ENCODE data around the gene PCDHA9. TPM values are rescaled to one million over a fixed set of nuclear protein-coding genes. Genes with fewer than 3 reads are reported as not detected.

The PCDHA9 gene
- total RNA-seq, 1 donor from 2014 or later = 4.0 TPM

GRCh38 chr5:140877262-140877581, 29.0 kb downstream of the PCDHA9 start:
- no peak overlapping the region for H3K4me3 Mint-ChIP-seq
- no peak for TF ChIP-seq CTCF (IDR thresholded peaks at IDR 0.05; ENCODE audit: unreplicated experiment)
- no peak overlapping the region for H3K27ac Mint-ChIP-seq
- H3K36me3 Mint-ChIP-seq = peaks cover 67% of the 10 kb centered on the region
- peaks cover 15% of the 10 kb centered on the region for H3K4me1 Mint-ChIP-seq
- no peaks in the 10 kb centered on the region for H3K27me3 Mint-ChIP-seq (ENCODE audit: low read depth)
- no peak for DNase-seq (ENCODE audit: low spot score in 2 of 2, unreplicated experiment in 2 of 2)
- H3K9me3 Mint-ChIP-seq = peaks cover 42% of the 10 kb centered on the region

GRCh38 chr5:140881889-140882590, 33.9 kb downstream of the PCDHA9 start, which contains the start of gene PCDHA13:
Gene PCDHA13 (plus strand): TSS chr5:140882124. CDS start chr5:140882269, 145 bp downstream.
- Mint-ChIP-seq H3K36me3 (peaks cover 55% of the 10 kb centered on the region), H3K4me1 (no peaks in the 10 kb centered on the region), H3K27ac (no peak within 1 kb of the TSS), H3K27me3 (ENCODE audit: low read depth) (no peaks in the 10 kb centered on the region), H3K4me3 (no peak within 1 kb of the TSS), H3K9me3 (peaks cover 41% of the 10 kb centered on the region)
- DNase-seq (ENCODE audit: low spot score in 2 of 2, unreplicated experiment in 2 of 2) = no peak
- TF ChIP-seq CTCF (IDR thresholded peaks at IDR 0.05; ENCODE audit: unreplicated experiment) = no peak

GRCh38 chr5:140882591-140882899, 34.4 kb downstream of the PCDHA9 start:
- Mint-ChIP-seq H3K27ac (no peak overlapping the region), H3K27me3 (ENCODE audit: low read depth) (no peaks in the 10 kb centered on the region), H3K36me3 (peaks cover 57% of the 10 kb centered on the region), H3K4me3 (no peak overlapping the region), H3K4me1 (no peaks in the 10 kb centered on the region), H3K9me3 (peaks cover 45% of the 10 kb centered on the region)
- DNase-seq (ENCODE audit: low spot score in 2 of 2, unreplicated experiment in 2 of 2) = no peak
- TF ChIP-seq CTCF (IDR thresholded peaks at IDR 0.05; ENCODE audit: unreplicated experiment) = no peak

GRCh38 chr5:140883373-140883772, 35.2 kb downstream of the PCDHA9 start:
- H3K36me3 Mint-ChIP-seq = peaks cover 59% of the 10 kb centered on the region
- no peak for DNase-seq (ENCODE audit: low spot score in 2 of 2, unreplicated experiment in 2 of 2)

GRCh38 chr5:140883927-140884697, 35.9 kb downstream of the PCDHA9 start:
- DNase-seq (ENCODE audit: low spot score in 2 of 2, unreplicated experiment in 2 of 2) = no peak
- no peak for TF ChIP-seq CTCF (IDR thresholded peaks at IDR 0.05; ENCODE audit: unreplicated experiment)
- Mint-ChIP-seq H3K36me3 (peaks cover 53% of the 10 kb centered on the region), H3K9me3 (peaks cover 41% of the 10 kb centered on the region), H3K4me1 (no peaks in the 10 kb centered on the region), H3K27me3 (ENCODE audit: low read depth) (no peaks in the 10 kb centered on the region), H3K4me3 (no peak overlapping the region), H3K27ac (no peak overlapping the region)

More at GRCh38 chr5:140883373-140883772, 35.2 kb downstream of the PCDHA9 start:
- Mint-ChIP-seq H3K4me3 (no peak overlapping the region), H3K4me1 (no peaks in the 10 kb centered on the region), H3K27ac (no peak overlapping the region), H3K9me3 (peaks cover 46% of the 10 kb centered on the region), H3K27me3 (ENCODE audit: low read depth) (no peaks in the 10 kb centered on the region)
- TF ChIP-seq CTCF (IDR thresholded peaks at IDR 0.05; ENCODE audit: unreplicated experiment) = no peak

Other genes with a start within 250 kb of the PCDHA9 start
- gene CD14, start 215.2 kb upstream of the PCDHA9 start, total RNA-seq = 0.34 to 0.63 TPM (median 0.35 TPM) in 3 replicates
- gene TMCO6, start 208.9 kb upstream of the PCDHA9 start, total RNA-seq = 20.6 to 21.2 TPM (median 21.0 TPM) in 3 replicates
- gene NDUFA2, start 200.8 kb upstream of the PCDHA9 start, total RNA-seq = 41.2 to 46.9 TPM (median 45.5 TPM) in 3 replicates
- 85.0 to 85.8 TPM (median 85.8 TPM) in 3 replicates for gene IK, start 200.6 kb upstream of the PCDHA9 start, total RNA-seq
- gene WDR55, start 183.5 kb upstream of the PCDHA9 start, total RNA-seq = 24.9 to 26.8 TPM (median 26.0 TPM) in 3 replicates
- gene DND1, start 174.8 kb upstream of the PCDHA9 start, total RNA-seq = 3.3 to 3.9 TPM (median 3.5 TPM) in 3 replicates
- gene HARS1, start 157.0 kb upstream of the PCDHA9 start, total RNA-seq = 73.7 to 77.2 TPM (median 76.9 TPM) in 3 replicates
- 32.4 to 35.6 TPM (median 33.5 TPM) in 3 replicates for gene HARS2, start 156.9 kb upstream of the PCDHA9 start, total RNA-seq
- gene ZMAT2, start 147.9 kb upstream of the PCDHA9 start, total RNA-seq = 49.8 to 52.2 TPM (median 50.7 TPM) in 3 replicates
- gene PCDHA1, start 62.2 kb upstream of the PCDHA9 start, total RNA-seq = not detected in 3 replicates
- 0.44 to 0.88 TPM (median 0.87 TPM) in 3 replicates for gene PCDHA2, start 53.5 kb upstream of the PCDHA9 start, total RNA-seq
- gene PCDHA3, start 47.3 kb upstream of the PCDHA9 start, total RNA-seq = 0.31 to 0.40 TPM (median 0.32 TPM) in 3 replicates
- 18.8 to 20.9 TPM (median 19.8 TPM) in 3 replicates for gene PCDHA4, start 41.3 kb upstream of the PCDHA9 start, total RNA-seq
- gene PCDHA5, start 26.8 kb upstream of the PCDHA9 start, total RNA-seq = 3.6 to 3.7 TPM (median 3.6 TPM) in 3 replicates
- 14.5 to 15.7 TPM (median 15.2 TPM) in 3 replicates for gene PCDHA6, start 20.4 kb upstream of the PCDHA9 start, total RNA-seq
- 4.2 to 5.5 TPM (median 4.5 TPM) in 3 replicates for gene PCDHA7, start 14.1 kb upstream of the PCDHA9 start, total RNA-seq
- gene PCDHA8, start 7.2 kb upstream of the PCDHA9 start, total RNA-seq = 4.5 to 5.4 TPM (median 4.7 TPM) in 3 replicates
- gene PCDHA10, start 7.5 kb downstream of the PCDHA9 start, total RNA-seq = 18.6 to 20.1 TPM (median 19.8 TPM) in 3 replicates
- 11.7 to 12.8 TPM (median 11.8 TPM) in 3 replicates for gene PCDHA11, start 20.6 kb downstream of the PCDHA9 start, total RNA-seq
- gene PCDHA12, start 26.9 kb downstream of the PCDHA9 start, total RNA-seq = 22.5 to 22.8 TPM (median 22.5 TPM) in 3 replicates
- gene PCDHA13, start 33.7 kb downstream of the PCDHA9 start, total RNA-seq = 5.4 to 6.1 TPM (median 5.8 TPM) in 3 replicates
- 9.2 to 10.1 TPM (median 9.7 TPM) in 3 replicates for gene PCDHAC1, start 77.9 kb downstream of the PCDHA9 start, total RNA-seq
- 12.1 to 12.7 TPM (median 12.4 TPM) in 3 replicates for gene PCDHAC2, start 118.1 kb downstream of the PCDHA9 start, total RNA-seq
- gene PCDHB1, start 203.0 kb downstream of the PCDHA9 start, total RNA-seq = 0.16 to 0.18 TPM (median 0.16 TPM) in 3 replicates
- gene PCDHB2, start 246.2 kb downstream of the PCDHA9 start, total RNA-seq = 116 to 127 TPM (median 118 TPM) in 3 replicates

Data from mesothelial cell of epicardium (in vitro differentiated cells).